ENCODE data around the gene MCRIP1.
"Not testable (repeated sequence)": the region's sequence is repeated elsewhere in the genome, so short reads cannot be mapped to it uniquely, and the experiment has no call there.

Gene MCRIP1

DNA sequence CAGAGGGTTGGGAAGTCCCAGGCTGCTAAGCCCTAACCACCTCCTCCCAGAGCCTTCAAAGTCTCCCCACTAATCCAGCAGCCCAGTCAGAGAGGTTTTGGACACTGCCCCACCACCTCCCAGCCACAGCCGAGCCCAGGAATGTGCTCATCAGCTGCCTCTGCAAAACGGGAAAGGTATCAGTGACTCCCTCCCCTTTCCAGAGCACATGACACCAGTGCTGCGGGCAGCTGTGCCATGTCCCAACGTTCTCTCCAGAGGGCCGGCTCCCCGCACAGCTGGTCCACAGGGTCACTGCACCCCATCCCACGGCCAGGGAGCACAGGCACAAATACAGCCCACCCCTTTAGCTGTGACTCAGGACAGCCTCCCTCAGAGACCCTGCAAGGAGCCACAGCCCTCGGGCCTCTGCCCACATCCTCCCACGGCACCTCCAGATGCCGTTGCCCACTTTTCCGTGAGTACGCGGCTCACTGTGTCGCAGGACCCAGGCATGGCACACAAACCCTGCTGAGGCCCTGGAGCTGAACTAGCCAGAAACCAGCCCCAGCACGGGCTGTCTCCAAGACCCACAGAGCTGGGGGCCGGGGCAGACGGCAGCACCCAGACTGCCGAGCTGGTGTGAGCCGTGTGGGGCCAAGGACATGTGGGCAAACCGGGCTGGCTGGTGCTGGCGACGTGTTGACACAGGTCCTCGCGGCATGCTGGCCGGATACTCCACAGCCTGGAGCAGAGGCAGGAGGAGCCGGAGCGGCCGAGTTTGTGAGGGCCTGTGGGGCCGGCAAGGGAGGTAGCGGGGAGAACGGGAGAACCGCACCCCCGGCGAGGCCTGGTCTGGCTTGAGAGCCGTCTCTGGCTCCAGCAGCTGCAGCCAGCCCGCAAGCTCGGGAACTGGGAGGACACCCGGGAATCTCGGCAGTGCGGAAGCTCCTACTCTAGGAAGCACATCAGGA is 8.0 kb upstream of the MCRIP1 start:
- DNase-seq, result no peak

DNA sequence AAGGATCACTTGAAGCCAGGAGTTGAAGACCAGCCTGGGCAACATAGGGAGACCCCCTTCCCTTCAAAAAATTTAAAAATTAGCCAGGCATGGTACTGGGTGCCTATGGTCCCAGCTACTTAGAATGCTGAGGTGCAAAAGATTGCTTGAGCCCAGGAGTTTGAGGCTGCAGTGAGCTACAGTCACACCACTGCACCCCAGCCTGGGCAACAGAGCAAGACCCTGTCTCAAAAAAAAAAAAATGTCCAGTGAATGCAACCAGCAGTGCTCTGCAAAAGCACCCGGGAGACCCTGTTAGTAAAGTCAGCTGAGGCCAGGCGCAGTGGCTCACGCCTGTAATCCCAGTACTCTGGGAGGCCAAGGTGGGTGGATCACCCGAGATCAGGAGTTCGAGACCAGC is 7.0 kb upstream of the MCRIP1 start:
- not testable (repeated sequence) for DNase-seq

DNA sequence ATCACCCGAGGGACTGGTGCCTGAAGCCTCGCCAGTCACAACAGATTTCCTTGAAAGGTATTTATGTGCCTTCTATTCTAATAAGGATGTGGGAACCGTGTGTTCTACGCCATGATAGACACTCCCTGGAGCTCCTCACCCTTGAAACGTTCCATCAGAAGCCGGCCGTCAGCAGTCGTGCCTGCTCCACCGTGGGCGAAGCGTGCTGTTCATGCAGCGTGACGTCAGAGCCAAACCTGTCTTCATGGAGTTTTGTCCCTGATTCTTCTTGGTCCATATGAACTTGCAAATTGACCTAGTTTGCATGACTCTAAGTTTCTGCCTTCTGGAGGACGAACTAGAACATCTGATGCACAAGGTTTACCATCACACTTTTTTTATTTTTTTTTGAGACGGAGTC is 6.2 kb upstream of the MCRIP1 start:
- no peak for DNase-seq

DNA sequence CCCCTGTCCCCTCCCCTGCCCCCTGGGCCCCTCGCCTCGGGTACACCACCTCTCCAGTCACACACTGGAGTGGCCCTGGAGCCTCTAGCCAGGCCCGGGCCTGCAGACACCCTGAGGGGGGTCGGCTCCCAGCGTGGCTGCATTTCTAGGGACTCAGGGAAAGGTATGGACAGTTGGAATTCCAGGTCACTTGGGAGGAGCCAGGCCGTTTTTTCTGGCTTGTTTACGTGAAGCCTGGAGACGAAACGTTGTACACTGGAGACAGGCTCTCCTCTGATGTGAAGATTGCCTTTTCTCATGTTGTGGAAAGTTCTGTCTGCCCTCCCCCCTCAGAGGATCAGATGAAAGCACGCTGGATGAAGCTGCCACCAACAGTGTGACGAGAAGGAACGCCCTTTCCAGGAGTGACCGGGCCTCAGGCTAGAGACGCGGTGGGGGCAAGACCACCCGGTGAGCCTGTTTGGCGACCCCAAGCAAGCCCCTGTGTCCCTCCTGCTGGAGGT is 5.7 kb upstream of the MCRIP1 start:
- no peak for DNase-seq

DNA sequence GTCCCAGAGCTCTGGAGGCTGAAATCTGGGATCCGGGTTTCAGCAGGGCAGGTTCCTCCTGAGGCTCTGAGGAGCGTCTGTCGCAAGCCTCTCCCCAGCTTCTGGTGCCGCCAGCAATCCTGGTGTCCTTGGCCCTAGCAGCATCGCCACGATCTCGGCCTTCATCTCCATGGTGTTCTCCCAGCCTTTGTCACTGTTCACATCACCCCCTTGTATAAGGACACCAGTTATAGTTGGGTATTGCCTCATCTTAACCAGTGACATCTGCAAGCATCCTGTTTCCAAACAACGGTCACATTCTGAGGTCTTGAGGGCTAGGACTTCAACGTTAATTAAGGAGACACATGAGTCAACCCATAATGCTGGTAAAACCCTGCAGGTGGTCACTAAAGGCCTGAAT is 4.5 kb upstream of the MCRIP1 start:
- DNase-seq, result no peak

DNA sequence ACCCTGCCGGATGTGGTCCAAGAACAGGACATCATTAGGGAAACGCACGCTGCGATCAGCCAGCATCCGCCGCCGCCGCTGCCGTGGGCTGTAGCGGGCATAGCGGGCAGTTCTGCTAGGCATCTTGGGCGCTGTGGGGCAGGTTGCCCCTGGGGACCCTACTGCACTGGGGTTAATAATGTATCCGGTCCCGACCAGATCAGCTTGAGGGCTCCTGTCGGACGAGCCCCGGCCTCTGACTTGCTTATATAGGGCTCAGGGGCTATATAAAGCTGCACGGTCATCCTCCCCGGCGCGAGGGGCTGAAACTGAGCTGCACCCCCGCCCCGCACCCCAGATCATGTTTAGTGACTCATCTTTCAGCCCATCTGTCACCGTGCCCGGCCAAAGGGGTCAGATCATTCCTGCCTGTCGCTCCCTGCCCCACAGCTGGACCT is 1.8 kb upstream of the MCRIP1 start, which contains the start of gene PPP1R27:
Gene PPP1R27 (minus strand): TSS at position 220 of the 437 bp plus-strand sequence. CDS start 97 bp downstream, at position 123.
- no peak for DNase-seq

DNA sequence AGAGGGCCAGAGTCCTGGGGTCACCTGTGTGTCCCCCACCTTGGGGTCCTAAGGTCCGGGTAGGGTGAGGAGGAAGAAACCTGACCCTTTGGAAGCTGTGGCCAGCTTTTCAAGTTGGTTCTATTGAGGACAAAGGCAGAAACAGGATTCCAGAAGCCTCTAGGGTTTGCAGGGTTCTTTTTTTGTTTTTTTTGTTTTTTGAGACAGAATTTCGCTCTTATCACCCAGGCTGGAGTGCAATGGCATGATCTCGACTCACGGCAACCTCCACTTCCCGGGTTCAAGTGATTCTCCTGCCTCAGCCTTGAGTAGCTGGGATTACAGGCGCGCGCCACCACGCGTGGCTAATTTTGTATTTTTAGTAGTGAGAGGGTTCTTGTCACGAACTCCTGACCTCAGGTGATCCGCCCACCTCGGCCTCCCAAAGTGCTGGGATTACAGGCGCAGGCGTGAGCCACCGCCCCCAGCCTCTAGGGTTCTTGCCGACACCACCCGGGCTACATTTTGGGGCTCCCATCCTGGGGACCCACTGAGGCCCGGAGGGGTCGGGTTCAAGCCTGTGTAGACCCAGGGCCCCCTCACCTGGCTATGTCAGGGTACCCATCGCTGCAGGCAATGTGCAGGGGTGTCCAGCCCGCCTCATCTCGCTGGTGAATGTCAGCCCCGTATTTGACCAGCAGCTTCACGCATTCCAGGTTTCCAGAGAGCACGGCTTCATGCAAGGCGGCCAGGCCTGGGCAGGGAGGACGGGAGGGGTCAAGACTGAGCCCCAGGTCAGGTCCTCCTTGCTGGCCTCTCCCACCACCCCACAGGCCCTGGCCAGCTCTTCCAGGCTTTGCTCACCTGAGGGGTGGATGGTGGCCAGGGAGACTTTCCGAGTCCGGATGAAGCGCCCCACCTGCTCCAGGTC is 1.1 kb upstream of the MCRIP1 start:
- DNase-seq, result no peak

DNA sequence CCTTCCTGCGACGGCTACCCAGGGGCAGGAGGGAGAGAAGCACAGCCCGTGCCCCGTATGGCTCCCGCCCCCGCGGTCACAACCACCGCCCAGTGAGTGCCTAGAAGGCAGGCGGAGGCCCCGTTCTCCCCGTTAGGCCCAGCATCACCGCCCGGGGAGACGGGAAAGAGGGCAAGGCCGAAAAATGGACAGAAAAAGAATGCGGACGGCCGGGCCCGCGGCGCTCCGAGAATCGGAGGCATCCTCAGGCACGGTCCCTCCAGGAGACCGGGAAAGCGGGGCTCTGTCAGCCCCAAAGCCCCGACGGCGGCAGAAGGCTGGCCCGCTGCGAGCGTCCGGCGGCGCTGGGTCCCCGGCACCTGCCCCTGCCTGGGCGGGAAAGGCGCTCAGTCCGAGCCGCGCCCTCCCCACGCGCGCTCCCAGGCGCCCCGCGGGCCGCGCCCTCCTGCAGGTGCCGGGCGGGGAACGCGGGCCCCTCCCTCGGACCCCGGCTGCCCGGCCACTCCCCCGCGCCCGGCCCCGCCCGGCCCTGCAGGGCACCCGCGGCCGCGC is 407 bp downstream of the MCRIP1 start:
- peak; percentile 69 for DNase-seq

DNA sequence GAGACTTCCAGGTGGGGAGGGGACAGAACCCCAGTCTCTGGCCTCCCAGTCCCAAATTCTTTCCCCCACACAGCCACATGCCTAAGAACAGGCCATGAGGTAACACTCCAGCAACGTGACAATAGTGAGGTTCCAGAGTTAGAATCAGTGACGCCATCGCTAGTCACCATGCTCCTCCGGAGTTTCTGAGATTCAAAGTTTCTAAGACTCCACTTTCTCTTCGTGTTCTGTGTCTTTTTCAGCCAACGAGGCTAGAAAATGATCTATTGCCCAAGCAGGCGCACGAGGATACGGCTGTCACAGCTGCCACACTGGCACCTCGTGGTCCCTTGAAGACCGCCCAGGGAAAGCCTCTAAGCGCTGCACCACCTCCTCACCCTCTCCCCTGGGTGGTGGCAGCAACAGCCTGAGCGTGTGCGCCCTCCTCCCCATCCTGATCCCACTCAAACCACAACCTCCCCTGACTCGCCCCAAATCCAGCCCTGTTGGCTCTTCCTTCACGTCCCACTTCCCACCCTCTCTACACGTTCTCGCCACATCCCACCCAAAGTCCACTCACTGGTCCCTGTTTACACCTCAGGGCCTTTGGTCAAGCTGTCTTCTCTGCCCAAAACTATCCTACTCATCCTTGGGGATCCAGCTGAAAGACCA is 1.0 kb downstream of the MCRIP1 start:
- DNase-seq, result peak; percentile 69

DNA sequence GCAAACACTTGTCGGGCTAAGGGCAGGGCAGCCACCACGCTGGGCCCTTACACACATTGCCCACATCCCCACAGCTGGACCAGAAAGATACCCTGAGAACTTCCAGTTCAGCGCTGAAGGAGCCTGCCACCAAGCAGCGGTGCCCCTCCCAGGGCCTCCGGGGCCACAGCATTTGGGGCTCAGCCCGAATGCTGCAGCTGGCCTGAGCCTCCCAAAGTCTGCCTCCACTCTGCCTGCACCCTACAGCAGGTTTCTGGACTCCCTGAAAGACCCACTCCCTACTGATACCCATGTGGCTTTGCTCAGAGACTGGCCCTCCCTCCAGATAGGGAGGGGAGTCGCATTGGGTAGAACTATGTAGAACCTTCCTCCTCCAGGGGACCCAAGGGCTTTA is 1.5 kb downstream of the MCRIP1 start:
- peak; percentile 41 for DNase-seq

DNA sequence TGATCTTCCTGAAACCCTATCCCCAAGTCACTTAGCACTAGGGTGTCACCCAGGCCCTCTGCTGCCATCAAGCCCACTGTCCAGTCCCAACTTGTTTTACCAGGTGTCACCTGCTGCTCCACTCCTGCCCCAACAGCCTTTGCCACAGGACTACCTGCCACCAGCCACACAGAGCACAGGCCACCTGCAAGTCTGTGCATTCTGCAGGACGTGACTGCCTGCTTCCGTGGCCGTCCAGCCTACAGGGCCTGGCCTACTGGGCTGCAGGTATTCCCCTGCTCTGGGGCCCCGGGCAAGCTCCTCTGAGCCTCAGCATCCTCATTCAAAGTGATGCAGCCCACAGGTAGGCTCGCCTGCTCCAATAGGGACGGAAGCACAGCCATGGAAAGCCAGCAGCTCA is 3.2 kb downstream of the MCRIP1 start:
- no peak for DNase-seq

DNA sequence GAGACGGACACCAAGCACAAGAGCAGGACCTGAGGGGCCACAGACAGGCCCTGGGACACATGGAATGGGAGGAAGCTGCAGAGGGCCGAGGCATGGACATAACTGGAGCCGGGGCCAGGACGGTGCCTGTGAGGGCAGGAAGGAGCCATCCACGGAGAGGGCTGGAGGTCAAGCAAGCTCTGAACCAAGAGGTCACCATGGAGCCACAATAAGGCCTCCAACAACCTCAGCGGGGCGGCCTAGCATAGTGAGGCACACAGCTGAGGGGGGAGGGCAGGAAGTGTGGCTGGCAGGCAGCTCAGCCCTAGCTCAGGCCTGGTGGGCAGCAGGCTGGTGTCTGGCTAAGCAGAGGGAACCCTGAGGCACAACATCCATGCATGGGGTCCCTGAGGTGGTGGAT is 4.4 kb downstream of the MCRIP1 start:
- DNase-seq, result no peak

DNA sequence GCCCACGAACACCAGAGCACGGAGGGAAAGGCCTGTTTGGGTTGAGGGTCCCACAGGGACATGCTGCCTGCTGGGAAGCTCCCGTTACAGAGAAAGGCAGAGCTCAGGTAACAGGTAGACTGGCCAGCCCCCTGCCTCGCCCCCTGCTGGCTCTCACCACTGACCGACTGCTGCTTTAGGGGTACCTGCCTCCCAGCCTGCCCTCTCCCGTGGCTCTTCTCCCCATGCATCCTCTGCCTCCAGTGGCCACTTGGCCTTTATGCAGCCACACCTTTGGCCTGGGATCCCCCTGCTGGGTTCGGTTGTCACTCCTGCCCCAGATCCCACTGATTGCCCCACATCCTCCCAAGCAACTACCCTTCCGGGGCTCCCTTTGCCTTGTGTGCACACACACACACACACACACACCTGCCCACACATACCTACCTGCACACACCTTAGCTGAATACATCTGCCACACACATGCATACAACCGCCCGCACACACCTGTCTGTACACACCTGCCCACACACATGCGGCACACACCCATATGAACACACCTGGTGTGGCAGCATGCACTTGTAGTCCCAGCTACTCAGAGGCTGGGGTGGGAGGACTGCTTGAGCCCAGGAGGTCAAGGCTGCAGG is 7.1 kb downstream of the MCRIP1 start:
- DNase-seq, result no peak

DNA sequence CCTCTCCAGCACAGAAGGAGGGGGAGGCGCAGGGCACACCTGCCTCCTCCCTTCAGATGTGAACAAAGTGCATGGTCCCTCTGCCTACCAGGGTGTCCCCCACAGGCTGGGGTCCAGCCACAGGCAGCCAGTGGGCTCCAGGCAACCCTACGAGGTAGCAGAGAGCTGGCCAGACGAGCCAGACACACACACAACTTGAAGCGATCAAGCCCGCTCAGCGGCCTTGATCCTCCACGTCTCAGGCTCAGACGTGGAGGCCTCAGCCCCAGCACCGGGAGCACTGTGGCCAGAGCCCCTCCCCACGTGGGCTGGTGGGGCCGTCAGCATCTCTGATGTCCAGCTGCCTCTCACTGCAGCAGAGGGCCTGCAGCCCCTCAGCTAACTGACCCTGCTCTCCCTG is 8.5 kb downstream of the MCRIP1 start:
- DNase-seq, result no peak

DNA sequence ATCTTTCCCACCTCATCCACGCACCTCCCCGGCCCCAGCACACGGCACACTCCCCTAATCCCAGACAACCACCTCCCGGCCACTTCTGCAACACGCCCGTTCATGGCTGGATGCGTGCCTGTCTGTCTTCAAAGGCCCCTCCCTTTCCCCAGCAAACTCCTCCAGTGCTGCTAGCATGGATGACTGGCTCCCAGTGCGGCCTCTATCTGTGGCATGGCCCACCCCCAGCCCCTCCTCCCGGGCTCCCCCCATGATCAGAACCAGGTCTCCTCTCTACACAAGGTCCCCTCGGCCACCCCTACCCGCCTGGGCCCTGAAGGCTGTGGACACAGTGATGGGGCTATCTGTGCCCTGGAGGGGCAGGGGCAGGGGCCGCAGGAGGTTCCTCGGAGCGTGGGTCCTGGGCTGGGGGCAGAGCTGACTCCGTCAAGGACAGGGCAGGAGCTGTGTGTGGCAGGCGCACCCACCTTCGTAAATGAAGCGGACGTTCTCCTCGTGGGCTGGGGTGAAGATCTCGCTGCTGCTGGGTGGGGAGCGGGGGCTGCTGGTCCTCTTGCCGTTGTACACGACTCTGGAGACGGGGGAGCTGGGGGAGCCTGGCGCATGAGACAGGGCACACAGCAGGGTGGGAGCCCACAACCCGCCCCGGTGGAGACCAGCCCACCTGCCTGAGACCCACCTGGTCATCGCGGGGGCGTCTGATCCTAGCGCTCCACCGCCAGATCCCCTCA is 9.1 kb downstream of the MCRIP1 start:
- no peak for DNase-seq

DNA sequence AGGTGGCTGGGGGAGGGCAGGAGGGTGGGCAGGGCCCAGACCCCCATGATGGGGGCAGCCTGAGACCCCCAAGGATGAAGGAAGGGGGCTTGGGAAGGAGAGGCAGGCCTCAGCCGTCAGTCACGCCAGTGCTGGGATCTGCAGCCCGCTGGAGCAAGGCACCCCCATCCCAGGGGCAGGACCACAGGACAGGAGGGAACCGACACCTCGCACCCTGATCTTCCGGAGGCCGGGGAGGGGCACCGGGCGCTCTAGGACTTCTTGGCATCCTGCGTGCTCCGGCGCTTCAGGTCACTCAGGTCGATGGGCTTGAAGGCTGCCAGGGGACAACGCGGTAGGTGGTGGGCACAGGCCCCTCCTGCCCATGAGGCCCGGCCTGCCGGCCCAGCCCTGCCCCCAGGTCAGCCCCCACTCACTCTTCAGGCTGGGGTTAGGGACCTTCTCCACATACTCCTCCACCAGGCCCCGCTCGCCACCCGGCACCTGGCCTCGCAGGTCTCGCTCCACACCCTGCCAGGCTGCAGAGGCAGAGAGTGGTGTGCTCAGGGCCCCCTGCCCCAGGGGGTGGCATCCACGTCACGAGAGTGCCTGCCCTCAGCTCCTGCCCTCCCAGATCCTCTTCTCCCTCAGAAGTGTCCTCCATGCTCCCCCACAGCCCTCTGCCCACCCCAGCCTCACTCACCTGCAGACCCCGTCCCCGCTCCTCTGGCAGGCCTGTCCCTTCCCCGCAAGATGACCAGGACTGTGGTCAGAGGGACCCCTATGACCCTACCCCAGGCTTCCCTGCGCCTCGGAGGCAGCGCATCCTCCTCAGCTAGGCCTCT is 9.9 kb downstream of the MCRIP1 start:
- DNase-seq, result no peak

DNA sequence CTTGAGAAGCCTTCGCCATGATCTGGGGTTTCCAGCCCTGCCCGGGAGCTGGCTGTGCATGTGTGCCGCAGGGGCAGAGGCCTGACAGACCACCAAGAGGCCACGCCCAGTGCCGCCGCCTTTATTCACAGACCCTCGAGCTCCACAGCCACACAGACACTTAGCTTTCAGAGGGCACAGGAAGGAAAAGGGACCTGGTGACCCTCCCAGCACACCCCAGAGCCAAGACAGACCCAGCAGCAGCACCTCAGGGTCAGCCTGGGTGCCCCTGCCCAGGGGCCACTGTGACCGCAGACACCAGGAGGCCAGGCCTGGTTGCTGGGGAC is 10.8 kb downstream of the MCRIP1 start:
- no peak for DNase-seq

DNA sequence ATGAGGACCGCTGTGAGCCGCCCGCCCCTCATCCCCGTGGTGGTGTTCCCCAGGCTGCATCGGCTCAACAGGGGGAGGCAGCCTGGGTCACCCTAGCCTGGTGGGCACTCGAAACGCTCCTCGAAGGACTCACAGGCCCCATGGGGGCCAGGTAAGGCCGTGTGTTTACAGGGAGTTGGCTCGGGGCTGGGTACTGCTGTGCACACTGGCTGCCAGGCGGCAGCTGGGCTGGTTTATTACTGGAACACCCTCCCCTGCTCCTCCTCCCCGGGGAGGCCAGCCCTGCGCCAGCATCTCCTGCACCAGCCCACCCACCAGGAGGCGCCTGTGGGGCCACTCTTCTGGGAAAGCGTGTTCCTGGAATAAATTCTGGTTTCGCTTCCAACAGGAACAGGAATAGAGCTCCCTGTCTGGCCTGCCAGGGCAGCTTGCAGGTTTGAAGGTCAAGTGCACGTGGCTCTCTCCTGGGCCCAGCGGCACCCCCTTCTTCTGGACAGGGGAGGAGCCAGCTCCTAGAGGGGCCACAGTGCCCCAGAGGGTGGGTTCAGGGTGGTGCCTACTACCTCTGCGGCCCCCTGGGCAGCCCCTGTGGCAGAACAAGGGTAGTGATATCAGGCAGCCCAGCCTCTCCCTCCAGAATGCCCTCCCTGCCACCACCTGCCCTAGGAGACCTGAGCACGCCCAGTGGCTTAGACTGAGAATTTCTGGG is 11.3 kb downstream of the MCRIP1 start:
- DNase-seq, result peak; percentile 50

DNA sequence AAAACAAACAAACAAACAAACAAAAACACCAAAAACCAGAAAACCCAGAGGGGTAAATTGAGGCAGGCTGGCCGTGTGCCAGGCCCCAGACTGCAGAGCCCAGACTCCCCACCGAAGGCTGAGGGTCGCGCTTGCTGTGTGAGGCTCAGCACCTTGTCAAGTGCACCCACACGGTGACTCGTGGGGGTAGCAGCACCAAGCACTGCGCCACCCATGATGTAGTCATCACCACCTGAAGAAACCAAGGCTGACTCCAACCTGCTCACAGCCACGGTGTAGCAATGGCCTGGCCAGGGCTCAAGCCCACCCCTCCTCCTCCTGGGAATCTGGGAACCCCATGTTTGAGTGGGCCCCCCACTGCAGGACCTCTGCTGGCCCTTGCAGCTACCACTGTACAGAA is 11.9 kb downstream of the MCRIP1 start:
- DNase-seq, result no peak

DNA sequence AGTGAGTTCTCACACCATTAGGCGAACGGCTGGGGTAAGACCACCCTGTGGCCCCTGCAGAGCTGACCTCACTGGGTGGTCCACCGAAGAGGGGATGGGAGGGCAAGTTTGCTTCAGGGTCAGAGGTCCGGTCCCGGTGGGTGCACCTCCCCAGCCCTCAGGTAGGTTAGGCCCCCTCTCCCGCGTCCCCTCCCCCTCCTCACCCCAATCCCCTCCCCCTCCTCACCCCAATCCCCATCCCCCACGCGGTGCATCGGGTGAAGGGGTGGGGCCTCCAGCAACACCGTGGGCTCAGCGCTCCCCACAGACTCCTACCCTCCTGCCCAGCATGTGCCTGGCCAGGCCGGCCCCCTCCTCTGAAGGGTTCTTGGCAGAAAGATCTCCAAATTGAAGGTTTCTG is 13.4 kb downstream of the MCRIP1 start:
- no peak for DNase-seq

Measured in stimulated activated CD8-positive, alpha-beta memory T cell treated with anti-CD3 and anti-CD28 coated beads, Interleukin-4, amount 100 ng/mL, for 48 hours (primary cell).